Colon (tissue), 2 donors: ENCODE measurements around the gene MYOM3.

Experiments used
- FAIRE-seq: peaks from 2 replicates; lab custom pipeline; 2012; peaks lifted over from hg19 to GRCh38; lab: Jason Lieb, UNC
- donor health status: control.
- donor health status: control.

Gene MYOM3

DNA sequence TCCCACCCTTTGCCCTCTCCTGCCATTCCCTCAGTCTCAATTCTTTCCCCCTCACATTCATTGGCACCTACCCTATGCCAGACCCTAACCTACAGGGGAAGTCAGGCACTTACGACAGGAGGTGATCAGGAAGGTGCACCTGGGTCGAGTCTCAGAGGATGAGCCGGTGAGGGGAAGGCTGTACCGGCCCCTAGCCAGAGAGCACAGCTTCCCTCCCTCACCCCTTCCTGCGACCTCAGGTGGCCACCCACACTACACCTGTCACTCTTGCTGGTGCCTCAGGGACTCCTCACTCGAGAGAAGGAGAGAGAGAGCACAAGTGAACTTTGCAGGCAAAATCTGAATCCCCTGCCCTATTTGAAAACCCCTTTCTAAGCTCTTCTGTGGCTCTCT, 1.7 kb upstream of the MYOM3 start:
- FAIRE-seq: no peak

GRCh38 chr1:24111262-24111995, 506 bp downstream of the MYOM3 start:
- no peak for FAIRE-seq

DNA sequence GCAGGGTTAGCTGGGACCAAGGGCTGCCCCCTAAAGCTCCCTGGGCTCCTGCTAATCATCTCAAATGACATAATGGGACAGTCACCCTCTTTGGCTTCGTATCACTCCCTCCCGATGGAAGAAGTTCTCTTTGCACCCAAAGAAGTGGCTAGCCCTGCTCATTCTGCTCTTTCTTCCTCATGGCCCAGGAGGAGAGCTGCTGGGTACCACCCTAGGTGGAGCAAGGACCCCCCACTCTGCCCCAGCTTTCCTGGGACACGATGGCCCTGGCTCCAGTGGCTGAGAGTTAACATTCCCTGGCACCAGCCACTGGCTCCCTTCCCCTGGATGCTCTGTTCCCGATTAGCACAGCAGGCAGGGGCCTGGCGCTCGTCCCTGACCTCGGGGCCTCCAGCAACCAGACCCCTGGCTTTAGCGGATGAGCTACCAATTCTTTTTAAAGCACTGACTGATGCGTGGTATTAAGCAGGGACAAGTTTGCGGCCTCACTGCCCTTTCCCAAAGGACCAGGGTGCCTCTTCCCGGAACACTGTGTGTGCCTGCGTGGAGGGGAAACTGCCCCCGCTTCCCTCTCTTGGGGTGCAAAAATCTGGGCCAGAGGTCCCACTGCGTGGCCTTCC, 1.2 kb downstream of the MYOM3 start:
- FAIRE-seq: no peak

DNA sequence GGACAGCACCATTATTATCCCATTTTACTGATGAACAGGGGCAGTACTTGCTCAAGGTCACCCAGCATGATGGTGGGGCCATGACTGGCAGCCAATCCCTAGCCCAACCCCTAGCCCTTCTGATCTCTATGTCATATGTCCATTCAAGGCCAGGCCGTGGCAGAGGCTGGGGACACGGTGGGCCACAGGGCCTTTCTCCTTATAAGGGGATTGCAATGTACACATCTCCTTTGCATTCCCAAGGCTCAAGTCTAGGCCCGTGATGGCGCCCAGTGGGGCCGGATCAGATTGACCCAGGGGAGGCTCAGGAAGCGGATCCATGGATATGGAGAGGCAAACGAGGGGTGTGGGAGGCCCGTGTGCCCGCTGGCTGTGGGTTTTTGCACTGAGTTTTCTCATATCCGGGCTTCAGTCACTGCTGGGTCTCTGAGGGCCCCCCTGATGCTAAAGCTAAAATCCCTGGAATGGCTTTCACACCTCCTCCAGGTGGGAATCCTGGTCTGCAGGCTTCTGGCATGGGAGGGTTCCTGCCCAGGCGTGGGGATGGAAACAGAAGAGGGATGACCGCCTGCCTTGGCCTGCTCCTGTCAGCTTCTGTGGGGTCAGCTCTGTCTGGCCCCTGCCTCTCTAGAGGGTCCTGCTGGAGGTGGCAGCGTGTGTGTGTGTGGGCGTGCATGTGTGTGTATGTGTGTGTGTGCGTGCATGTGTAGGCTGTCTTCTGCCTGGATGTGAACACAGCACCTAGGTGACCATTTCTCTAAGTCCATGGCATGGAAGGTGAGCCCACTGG, 2.1 kb downstream of the MYOM3 start:
- FAIRE-seq: no peak

DNA sequence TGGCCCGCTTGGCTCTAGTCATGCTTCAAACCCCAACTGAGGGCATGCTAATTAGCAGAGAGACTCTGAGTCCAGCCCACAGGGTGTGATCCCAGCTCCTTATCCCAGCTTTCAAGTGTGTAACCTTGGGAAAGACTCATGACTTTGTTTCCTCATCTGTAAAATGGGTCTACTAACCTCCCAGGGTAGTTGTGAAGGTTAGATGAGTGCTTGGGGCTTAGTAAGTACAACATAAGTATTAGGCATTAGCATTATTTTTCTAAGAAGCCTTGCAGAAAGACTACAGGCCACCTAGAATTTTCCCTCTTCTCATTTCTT, 2.8 kb downstream of the MYOM3 start:
- FAIRE-seq: no peak

- FAIRE-seq: no peak
Measured at GRCh38 chr1:24108334-24109165, 3.4 kb downstream of the MYOM3 start.

DNA sequence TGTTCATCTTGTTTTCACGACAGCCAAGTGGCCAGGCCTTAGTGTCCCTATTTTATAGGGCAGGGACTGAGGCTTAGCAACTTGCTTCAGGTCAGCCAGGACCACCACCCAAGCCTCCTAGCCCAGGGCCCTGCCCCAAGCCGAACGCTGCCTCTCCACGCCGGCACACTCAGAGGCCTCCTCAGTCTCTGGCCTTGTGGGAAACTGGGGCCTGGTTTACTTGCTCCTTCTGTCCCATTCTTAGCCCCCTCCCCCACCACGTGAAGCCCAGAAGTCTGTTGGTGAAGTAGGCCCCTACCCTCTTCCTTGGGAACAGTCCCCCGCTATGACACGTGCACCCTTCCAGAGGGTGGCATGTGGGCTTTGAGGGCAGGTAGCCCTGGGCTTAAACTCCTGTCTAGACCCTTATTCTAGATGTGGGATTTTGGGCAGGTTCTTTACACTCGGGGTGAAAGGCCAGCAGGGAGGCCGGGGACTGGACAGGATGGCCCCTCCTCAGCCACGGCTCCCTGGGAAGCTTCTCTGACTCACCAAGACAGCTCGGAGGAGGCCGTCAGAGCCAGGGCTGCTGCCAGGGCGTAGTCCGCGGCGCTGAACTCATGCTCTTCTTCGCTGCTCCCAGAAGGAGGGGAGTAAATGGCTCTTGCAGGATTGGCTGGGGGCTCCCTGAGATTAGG, 4.3 kb downstream of the MYOM3 start:
- FAIRE-seq: no peak

DNA sequence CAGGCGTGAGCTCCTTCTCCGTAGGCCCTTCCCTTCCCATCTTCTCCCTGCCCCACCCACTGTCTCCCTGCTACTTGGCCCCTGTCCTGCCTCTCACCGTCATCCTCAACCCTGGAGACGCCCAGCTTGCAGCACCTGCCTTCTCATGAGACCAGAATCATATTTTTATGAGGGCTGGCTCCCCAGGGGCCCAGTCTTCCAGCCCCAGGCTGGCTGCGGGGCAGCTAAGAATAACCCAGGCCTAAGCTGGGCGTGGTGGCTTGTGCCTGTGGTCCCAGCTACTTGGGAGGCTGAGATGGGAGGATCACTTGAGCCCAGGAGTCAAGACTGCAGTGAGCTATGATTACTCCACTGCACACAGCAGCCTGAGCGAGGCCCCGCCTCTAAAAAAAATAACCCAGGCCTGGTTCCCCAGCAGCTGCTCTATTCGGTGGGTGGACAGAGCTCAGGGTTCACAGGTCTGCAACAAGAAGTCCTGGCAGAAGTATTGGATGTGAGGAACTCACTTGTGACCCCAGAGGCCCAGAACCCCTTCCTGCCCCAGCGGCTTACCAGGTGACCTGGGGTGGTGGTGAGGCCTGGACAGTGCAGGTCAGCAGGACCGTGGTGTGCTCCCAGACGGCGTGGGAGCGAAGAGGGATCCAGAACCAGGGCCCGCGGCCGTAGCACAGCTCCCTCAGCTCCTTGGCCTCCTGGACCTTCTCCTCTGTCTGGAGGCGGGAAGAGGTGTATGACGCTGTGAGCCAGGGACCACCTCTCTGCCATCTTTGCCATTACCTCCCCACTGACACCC, 6.4 kb downstream of the MYOM3 start:
- FAIRE-seq: no peak

GRCh38 chr1:24104854-24105253, 7.1 kb downstream of the MYOM3 start:
- FAIRE-seq: no peak

GRCh38 chr1:24103879-24104278, 8.1 kb downstream of the MYOM3 start:
- no peak for FAIRE-seq

GRCh38 chr1:24103408-24103807, 8.5 kb downstream of the MYOM3 start:
- no peak for FAIRE-seq

DNA sequence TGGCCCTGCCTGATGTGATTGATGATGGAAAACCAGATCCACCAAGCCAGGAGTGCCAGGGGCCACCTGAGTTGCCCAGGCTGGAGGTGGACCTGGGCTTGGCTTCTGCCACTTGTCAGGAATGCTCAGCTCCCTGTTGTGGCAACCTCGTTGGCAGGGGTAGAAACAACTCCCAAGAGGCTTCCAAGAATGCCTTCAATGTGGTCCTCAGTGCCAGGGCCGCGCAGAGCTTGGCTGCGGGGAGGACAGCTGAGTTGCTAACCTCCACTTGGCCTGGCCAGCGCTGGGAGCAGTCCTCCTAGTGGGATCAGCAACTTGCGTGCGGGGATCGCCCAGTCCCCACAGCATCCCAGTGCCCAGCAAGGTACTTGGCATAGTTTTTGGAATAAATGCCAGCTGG, 9.0 kb downstream of the MYOM3 start:
- FAIRE-seq: no peak

DNA sequence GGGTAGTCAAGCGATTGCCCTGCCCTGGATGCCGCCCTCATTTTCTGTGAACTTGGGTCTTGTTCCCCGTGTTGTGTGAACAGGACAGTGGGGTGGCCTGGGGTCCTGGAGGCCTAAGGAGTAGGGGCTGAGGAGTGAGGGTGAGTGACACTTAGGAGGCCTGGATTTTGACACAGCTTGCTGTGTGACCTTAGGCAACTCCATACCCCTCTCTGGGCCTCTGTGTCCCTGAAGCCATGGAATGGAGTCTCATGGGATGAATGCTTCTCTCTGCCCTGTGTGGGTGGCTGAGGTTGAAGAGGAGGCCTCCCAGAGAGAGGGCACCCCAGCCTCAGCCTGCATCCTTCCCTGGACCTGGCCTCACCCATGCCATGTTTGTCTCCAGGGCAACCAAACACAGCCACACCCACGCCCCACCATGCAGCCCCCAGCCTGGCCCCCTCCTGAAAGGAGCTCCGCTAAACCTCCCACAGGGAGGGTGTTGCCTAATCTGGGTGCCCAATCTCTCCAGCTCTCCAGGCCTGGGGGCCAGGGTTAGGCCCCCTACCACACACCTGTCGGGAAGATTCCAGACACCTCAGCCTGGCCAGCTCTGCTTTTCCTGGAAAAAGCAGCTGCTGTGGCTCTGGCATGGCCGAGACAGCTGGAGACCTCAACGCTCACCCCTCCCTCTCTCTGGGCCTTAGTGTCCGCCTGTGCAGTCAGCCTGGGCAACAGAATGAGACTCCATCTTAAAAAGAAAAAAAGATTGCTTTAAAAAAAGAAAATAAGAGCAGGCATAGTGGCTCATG, 9.9 kb downstream of the MYOM3 start:
- no peak for FAIRE-seq

- no peak for FAIRE-seq
Measured at GRCh38 chr1:24100945-24101737, 10.8 kb downstream of the MYOM3 start.

DNA sequence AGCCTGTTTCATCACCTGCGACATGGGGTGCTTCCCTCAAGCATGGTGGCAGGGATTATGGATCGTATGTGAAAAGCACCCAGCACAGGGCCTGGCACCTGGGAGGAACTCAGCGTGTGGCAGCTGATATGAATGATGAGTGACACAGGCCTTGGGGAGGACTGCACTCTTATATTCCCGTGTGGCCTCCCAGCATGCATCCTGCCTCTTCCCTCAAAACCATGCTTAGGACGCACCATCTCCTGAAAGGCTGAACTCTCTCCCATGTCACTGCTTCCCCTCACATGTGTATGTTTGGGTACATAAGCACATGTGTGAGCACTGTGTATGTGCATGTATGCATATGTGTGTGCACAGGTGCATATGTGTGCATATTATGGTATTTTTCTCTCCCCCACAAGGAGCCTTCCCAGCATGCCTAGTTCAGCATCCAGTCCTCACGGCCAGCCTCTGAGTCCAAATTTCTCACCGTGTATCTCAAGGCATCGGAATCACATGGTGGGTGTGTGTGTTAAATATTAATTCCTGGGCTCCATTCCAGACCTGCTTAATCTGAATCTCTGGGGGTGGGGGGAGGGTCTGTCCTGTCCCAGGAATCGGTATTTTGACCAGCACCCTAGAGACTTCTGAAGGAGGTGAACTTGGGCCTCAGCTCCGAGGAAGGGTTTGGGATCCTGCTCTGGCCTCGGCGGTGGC, 12.8 kb downstream of the MYOM3 start:
- no peak for FAIRE-seq

GRCh38 chr1:24098102-24098501, 13.8 kb downstream of the MYOM3 start:
- no peak for FAIRE-seq

GRCh38 chr1:24097663-24098062, 14.3 kb downstream of the MYOM3 start:
- FAIRE-seq: no peak

DNA sequence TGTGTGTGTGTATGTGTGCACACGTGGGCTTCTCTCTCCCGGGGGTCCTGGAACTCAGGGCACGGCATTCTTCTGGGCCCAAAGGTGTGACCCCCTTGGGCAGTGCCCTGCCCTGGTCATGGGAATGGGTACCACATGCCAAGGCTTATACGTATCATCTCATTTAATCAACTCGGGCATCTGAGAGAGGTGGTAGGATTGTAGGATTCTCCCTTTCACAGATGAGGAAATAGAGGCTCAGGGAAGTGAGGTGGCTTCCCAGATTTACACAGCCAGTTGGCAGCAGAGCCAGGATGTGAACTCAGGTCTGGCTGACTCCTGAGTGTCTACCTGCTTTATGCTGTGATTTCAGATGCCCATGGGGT, 15.2 kb downstream of the MYOM3 start:
- FAIRE-seq: no peak
